GM10847 (cell line): Measurements from ENCODE around the gene ZNF831.

Experiments used
- POLR2A ChIP-seq: IDR thresholded peaks from 2 replicates; pipeline ENCODE4 v1.6.1; 2011; ENCODE audit not compliant: insufficient read length; ENCODE audit errors: extremely low read depth

Gene ZNF831

DNA sequence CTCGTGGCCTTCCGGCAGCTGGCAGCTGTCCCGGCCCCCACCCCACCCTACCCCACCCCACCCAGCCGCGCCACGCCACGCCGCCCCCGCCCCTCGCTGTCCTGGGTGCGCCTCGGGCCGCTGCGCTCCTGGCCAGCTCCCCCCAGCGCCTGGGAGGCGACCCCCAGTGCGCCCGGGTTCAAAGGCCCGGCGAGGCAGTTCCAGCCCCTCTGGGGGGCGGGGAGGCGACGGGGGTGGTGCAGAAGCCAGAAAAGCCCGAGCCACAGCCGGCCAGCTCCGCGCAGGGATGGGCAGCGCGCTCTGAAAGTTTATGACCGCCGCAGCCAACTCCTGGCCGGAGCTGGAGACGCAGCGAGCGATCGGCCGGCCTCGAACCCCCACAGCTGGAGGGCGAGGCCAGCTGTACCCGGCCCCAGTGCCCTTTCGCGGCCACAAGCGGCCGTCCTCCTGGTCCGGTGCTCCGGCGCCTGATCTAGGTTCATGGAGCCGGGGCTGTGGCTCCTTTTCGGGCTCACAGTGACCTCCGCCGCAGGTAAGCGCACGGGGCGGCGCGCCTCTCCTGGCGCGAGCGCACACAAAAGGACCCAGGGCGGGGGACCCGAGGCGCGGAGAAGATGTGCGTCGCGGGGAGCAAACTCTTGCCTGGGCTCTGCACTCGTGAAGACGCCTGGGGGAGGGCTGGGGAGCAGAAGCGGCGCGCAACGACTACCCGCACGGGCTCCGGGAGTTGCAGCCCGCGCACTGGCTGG is 136.9 kb downstream of the ZNF831 start, which contains the start of gene EDN3:
TSS of gene EDN3 (plus strand) at position 279 of the 749 bp plus-strand sequence. CDS start at position 481, 202 bp downstream.
- TF ChIP-seq POLR2A: no peak

DNA sequence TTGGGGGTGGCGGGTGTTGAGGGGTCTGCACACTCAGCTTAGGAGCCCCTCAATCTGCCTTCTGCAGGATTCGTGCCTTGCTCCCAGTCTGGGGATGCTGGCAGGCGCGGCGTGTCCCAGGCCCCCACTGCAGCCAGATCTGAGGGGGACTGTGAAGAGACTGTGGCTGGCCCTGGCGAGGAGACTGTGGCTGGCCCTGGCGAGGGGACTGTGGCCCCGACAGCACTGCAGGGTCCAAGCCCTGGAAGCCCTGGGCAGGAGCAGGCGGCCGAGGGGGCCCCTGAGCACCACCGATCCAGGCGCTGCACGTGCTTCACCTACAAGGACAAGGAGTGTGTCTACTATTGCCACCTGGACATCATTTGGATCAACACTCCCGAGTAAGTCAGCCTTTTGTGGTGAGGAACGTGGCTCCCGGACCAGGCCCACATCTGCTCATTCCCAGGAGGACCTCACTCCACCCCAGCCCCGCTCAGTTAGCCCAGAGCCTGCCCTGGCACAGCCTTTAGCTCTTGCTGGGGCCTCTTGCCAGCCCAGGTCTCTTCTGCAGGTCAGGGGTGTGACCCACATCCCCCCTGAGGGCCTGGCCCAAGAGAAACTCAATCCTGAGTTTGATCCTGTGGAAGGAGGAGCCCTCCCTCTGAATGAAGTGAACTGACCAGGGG is 137.9 kb downstream of the ZNF831 start:
- TF ChIP-seq POLR2A: no peak

DNA sequence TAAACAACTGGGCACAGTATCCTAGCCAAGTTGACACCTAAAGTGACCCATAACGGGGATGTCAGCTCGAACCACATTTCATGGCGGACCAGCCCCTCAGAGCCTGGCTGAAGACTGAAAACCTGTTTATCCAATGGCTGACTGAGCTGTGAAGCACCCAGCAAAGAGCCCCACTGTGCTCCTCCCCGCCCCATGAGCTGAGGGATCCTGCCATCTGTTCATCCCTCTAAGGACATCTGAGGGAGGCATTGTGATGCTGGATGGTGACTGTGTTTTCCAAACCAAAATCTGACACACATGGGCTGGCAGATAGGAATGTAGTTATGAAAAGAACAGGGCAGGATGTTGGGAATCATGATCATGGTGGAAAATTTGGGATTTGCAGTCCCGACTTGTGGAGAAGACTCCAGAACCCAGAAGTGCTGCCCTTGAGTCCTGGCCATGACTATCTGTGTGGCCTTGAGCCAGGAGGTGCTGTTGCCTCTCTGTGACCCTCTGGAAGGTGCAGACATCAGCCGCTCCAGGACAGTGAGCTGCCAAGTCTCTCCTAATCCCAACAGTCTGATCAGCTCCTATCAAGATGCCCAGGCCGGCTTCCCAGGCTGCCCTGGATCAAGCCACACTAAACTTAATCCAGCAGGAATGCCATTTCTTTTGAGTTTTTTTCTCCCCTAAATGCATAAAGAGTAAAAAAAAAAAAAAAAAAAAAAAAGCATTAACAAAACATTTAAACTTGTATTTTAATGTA is 142.5 kb downstream of the ZNF831 start:
- no peak for TF ChIP-seq POLR2A

DNA sequence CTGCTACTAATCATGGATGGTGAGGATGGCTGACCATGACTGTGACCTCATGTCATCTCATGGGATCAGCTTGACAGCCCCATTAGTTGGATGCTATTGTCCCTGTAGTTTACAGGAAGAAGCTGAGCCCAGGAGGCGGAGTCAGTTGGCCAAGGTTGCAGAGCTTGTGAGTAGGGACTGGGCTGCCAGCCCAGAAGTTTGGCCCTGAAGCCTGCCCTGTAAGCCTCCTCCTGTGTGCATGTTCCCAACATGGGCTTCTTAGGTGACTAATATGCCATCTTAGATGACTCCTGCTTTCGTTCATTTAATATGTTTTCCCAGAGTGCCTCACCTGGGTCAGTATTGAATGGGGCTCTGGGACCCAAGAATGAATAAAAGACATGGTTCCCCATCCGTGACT is 143.6 kb downstream of the ZNF831 start:
- no peak for TF ChIP-seq POLR2A
